GM12873 (cell line): Measurements from ENCODE around the gene PPP1R9A.

Experiments used
- TF ChIP-seq, protein P1 (sequence below): IDR thresholded peaks from 2 replicates; pipeline ENCODE4 v1.5.1; 2012; ENCODE audit warnings: low read depth, mild to moderate bottlenecking, moderate library complexity, low read length, control low read depth; ENCODE audit not compliant: insufficient read depth; ENCODE audit errors: missing control alignments

The PPP1R9A gene

DNA sequence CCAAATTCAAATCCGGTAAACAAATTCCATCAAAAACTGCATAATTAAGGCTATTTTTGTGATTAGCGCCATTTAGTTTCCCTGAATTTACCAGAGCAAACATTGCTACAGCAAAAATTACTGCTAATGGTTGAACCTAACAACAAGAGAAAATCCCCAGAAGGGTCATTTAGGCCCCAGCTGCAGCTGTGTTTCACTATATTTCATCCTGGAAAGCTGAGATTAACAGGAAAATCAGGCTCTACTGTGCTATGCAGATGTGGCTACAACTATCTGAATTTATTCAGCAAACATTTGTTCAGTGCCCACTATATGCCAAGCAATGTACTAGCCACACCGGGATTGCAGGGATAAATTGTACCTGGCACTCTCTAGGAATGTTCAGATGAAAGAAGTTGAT lies 312.9 kb downstream of the PPP1R9A start:
- TF ChIP-seq, protein P1, sequence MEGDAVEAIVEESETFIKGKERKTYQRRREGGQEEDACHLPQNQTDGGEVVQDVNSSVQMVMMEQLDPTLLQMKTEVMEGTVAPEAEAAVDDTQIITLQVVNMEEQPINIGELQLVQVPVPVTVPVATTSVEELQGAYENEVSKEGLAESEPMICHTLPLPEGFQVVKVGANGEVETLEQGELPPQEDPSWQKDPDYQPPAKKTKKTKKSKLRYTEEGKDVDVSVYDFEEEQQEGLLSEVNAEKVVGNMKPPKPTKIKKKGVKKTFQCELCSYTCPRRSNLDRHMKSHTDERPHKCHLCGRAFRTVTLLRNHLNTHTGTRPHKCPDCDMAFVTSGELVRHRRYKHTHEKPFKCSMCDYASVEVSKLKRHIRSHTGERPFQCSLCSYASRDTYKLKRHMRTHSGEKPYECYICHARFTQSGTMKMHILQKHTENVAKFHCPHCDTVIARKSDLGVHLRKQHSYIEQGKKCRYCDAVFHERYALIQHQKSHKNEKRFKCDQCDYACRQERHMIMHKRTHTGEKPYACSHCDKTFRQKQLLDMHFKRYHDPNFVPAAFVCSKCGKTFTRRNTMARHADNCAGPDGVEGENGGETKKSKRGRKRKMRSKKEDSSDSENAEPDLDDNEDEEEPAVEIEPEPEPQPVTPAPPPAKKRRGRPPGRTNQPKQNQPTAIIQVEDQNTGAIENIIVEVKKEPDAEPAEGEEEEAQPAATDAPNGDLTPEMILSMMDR = no peak

DNA sequence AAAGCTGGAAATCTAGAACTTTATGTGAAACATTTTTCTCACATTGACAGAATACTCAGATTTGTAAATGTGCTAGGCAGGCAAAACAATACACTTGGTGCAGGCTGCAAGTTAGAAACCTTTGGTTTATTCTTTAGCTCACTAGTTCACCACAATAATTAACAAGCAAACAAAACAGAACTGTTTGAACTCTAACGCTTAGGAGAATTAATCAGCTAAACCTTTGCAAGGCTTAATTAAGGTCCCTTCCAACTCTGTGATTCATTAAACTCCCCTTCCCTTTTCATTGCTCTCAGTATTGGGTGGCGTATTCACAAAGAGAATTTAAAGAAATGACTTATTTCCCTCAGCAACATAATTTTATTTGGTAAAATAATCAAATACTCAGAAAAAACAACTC lies 317.9 kb downstream of the PPP1R9A start:
- TF ChIP-seq, protein P1 = no peak

DNA sequence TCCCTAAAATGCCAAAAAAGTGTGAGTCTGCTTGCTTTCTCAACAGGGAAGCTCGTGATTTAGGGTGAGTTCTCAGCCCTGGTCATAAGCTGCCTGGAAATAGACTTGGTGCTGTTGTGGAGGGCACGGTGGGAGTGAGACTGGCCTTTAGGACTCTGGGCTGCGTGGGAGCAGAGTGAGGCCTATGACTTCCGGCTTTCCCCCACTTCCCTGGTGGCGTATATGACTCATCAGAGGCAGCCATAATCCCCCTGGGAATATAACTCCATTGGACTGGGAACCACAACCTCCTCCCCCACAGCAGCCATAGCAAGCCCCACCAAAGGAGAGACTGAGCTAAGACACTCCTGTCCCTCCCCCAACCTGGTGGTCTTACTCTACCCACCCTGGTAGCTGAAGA lies 321.9 kb downstream of the PPP1R9A start:
- TF ChIP-seq, protein P1 = no peak

DNA sequence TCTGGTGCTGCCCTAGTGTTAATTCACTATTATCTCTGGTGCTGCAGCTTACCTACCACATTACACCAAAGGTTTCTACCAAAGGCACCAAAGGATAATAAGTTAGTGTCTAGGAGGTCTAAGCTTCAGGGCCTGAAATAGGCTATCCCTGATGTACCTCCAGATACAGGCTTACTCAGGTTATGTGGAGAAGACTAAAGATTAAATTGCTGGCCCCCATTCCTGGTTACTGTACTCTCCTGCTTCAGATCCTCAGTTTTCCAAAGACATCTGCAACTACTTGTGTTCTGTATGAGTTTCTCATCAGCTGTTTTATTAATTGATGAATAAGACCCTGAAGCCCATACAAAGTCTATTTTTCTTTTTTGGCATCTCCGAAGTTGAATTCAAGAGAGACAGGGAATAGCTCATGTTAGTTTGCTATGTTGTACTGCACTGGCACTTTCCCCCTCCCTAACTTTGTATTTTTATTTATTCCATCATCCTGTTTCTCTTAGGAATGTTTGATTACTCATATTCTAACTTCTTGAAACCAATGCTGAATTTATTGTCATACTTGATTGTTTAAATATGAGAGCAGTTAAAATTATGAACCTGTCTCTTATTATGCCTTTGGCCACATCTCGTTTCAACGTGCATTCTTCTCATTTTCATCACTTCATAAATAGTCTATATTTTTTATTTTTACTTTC lies 331.0 kb downstream of the PPP1R9A start:
- TF ChIP-seq, protein P1 = no peak

DNA sequence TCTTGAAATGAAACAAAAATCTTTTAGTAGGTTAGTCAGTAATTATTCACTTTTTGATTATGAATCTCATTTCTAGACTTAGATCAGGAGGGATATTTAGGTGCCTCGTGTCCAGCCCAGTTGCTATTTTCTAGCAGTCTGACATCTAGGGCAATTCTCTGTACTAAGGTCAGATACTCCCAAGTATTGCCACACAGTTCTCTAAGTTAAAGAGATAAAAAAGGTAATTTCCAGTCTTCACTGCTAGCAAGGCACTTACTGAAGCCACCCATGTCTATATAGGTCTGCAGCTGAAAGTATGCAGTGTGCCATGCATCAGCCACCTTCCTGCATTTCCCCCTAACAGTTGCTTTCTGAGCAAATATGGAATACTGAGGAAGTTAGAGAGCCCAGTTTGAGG lies 333.5 kb downstream of the PPP1R9A start:
- TF ChIP-seq, protein P1 = no peak

DNA sequence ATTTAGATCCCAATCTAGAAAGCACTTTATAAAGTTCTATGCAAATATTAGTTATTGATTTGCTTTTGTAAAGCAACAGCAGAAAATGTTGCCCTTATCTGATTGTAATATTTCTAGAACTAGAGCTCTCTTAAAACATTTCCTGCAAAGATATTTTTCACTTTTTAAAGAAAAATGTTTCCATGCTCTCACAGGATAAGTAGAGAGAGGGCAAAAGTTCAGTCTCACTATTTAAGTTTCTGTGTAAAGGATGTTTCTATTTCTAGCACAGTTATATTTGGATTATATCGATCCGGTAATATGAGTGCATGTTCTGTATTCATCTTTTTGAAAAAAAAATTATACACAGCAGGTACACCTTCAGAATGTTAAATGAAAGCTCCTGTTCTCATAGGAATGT lies 334.9 kb downstream of the PPP1R9A start:
- TF ChIP-seq, protein P1 = no peak

DNA sequence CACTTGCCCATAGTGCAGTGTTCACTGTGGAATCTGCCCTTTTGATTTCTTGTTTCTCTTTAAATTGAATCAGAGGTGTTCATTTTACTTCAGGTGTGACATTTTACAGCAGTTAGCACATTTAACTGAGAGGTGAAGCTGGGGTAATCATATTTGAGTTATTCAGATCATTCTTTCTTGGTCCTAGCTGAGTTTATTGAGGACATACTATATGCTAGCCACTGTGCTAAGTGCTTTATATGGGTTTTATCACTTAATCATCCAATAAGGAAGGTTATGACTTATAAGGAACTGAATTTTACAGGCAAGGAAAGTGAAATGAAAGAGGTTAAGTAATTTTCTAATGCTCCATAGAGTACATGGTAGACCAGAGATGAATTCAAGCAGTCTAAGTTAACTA lies 337.2 kb downstream of the PPP1R9A start:
- TF ChIP-seq, protein P1 = no peak
